M059J (cell line): ENCODE results near the gene DHRS11. TPM values are rescaled to one million over a fixed set of nuclear protein-coding genes. Genes with fewer than 3 reads are reported as not detected.

ENCODE experiments used
- DNase-seq: peaks from one replicate; pipeline ENCODE4 v3.0.0-alpha.2; 2012; ENCODE audit warnings: low read depth
- total RNA-seq: library from RNA; depleted of rRNA; stranded (reverse); fragments of >200 nt; shearing (Covaris generic); gene quantifications from 2 replicates; pipeline ENCODE4 v1.2.3, GENCODE V29; 2014; rRNA removed

Gene DHRS11
- 15.4 and 20.2 TPM in 2 replicates for total RNA-seq

- peak; percentile 76 for DNase-seq
Observed at GRCh38 chr17:36591434-36592315, at the start of gene DHRS11. DHRS11 (plus strand) TSS chr17:36591879; CDS start chr17:36592010, 131 bp downstream.

GRCh38 chr17:36542755-36543154, 48.9 kb upstream of the DHRS11 start:
- no peak for DNase-seq

- no peak for DNase-seq
Observed at GRCh38 chr17:36544044-36544306, 47.7 kb upstream of the DHRS11 start.

GRCh38 chr17:36544307-36545076, 47.2 kb upstream of the DHRS11 start, which contains the start of gene GGNBP2:
GGNBP2 (plus strand) TSS chr17:36544919; CDS start chr17:36545725, 806 bp downstream.
- peak; percentile 88 for DNase-seq

- DNase-seq, result no peak
Observed at GRCh38 chr17:36545077-36545464, 46.6 kb upstream of the DHRS11 start.

GRCh38 chr17:36545465-36546417, 45.9 kb upstream of the DHRS11 start:
- DNase-seq, result peak; percentile 93

- DNase-seq, result no peak
Observed at GRCh38 chr17:36546418-36547093, 45.1 kb upstream of the DHRS11 start.

GRCh38 chr17:36547776-36548175, 43.9 kb upstream of the DHRS11 start:
- no peak for DNase-seq

- DNase-seq, result no peak
Observed at GRCh38 chr17:36550491-36551417, 40.9 kb upstream of the DHRS11 start.

- DNase-seq, result no peak
Observed at GRCh38 chr17:36553459-36553858, 38.2 kb upstream of the DHRS11 start.

GRCh38 chr17:36566081-36566480, 25.6 kb upstream of the DHRS11 start:
- DNase-seq, result no peak

- DNase-seq, result no peak
Observed at GRCh38 chr17:36575028-36575427, 16.7 kb upstream of the DHRS11 start.

- no peak for DNase-seq
Observed at GRCh38 chr17:36576793-36577192, 14.9 kb upstream of the DHRS11 start.

- DNase-seq, result no peak
Observed at GRCh38 chr17:36578671-36579070, 13.0 kb upstream of the DHRS11 start.

GRCh38 chr17:36583787-36584186, 7.9 kb upstream of the DHRS11 start:
- no peak for DNase-seq

- DNase-seq, result no peak
Observed at GRCh38 chr17:36586138-36586537, 5.5 kb upstream of the DHRS11 start.

- peak; percentile 46 for DNase-seq
Observed at GRCh38 chr17:36590082-36590481, 1.6 kb upstream of the DHRS11 start.

- DNase-seq, result peak; percentile 51
Observed at GRCh38 chr17:36592316-36592715, 637 bp downstream of the DHRS11 start.

- DNase-seq, result no peak
Observed at GRCh38 chr17:36592716-36593321, 1.1 kb downstream of the DHRS11 start.
